Lung (tissue), 12 donors: ENCODE data around the gene LCE3D. TPM values are rescaled to one million over a fixed set of nuclear protein-coding genes. Genes with fewer than 3 reads are reported as not detected.
"Not testable (repeated sequence)": the region's sequence is repeated elsewhere in the genome, so short reads cannot be mapped to it uniquely, and the experiment has no call there.

ENCODE experiments used
- ATAC-seq: fragments of 200-7000 bp; cut with Tn5 transposase; one replicate; pipeline ENCODE4 v1.9.1; 2020; ENCODE audit warnings: moderate number of reproducible peaks; ENCODE audit not compliant: insufficient read depth, low FRiP score
- DNase-seq, 3 donors: peaks; one replicate each; pipeline ENCODE4 v3.0.0-alpha.2; 2013 to 2017
- H3K27ac ChIP-seq, 2 donors: one replicate each; pipeline ENCODE4 v1.5.1; 2013; ENCODE audit warnings: mild to moderate bottlenecking in 2 of 2, moderate library complexity in 2 of 2, control low read depth in 1 of 2, inconsistent platforms in 1 of 2, low read depth in 1 of 2, low read length in 1 of 2
- H3K27me3 ChIP-seq, 3 donors: one replicate each; pipeline ENCODE4 v1.5.1; 2013; ENCODE audit warnings: low read length in 2 of 3; ENCODE audit not compliant: control insufficient read depth in 3 of 3, insufficient read depth in 3 of 3
- H3K36me3 ChIP-seq, 4 donors: one replicate each; pipeline ENCODE4 v1.5.1; 2013; ENCODE audit warnings: low read length in 4 of 4, mild to moderate bottlenecking in 1 of 4, moderate library complexity in 1 of 4; ENCODE audit not compliant: control insufficient read depth in 4 of 4, insufficient read depth in 4 of 4
- H3K4me1 ChIP-seq, 5 donors: one replicate each; pipeline ENCODE4 v1.5.1; 2013; ENCODE audit warnings: low read length in 5 of 5, mild to moderate bottlenecking in 2 of 5, moderate library complexity in 1 of 5; ENCODE audit not compliant: control insufficient read depth in 5 of 5, insufficient read depth in 5 of 5
- H3K4me3 ChIP-seq: one replicate; pipeline ENCODE4 v1.5.1; 2013; ENCODE audit warnings: mild to moderate bottlenecking, control low read depth, moderate library complexity
- H3K9ac ChIP-seq, 2 donors: one replicate each; pipeline ENCODE4 v1.5.1; 2013; ENCODE audit warnings: low read length in 2 of 2, control low read depth in 1 of 2; ENCODE audit not compliant: insufficient read depth in 1 of 2
- H3K9me3 ChIP-seq, 4 donors: one replicate each; pipeline ENCODE4 v1.5.1; 2013; ENCODE audit warnings: low read length in 3 of 4, mild to moderate bottlenecking in 1 of 4, moderate library complexity in 1 of 4; ENCODE audit not compliant: control insufficient read depth in 4 of 4, insufficient read depth in 3 of 4
- WGBS, 2 donors: extraction: QIAGEN DNeasy Blood & Tissue Kit; methylation state at CpG; one replicate each; pipeline ENCODE4 v1.1.7; 2013; 5-methylcytosine and 5-hydroxymethylcytosine counted together
- polyA plus RNA-seq, 2 donors: library from polyadenylated mRNA; stranded (reverse); fragments of 200-250 nt; gene quantifications; one replicate each; pipeline ENCODE4 v1.2.1, GENCODE V29; 2013
- total RNA-seq, 2 donors: library from RNA; depleted of rRNA in 1 of 2; stranded (reverse); fragments of >200 nt in 1 of 2; gene quantifications; one replicate each; pipeline ENCODE4 v1.2.1, GENCODE V29; 2014 to 2021
- TF ChIP-seq, protein P1 (sequence below): IDR thresholded peaks from 2 replicates; pipeline ENCODE4 v1.5.1; 2012; ENCODE audit warnings: mild to moderate bottlenecking; ENCODE audit errors: control extremely low read depth, extremely low read depth
- donor health status: control.
- donor health status: control.
- donor health status: Bipolar disorder and iron deficiency.
- donor health status: healthy.
- donor health status: DM: yes; HTN: yes; CAD: no.

Gene LCE3D
- total and polyA plus RNA-seq, 4 donors: not detected

- H3K4me1 ChIP-seq: no peaks in the 10 kb centered on the region
- no peaks in the 10 kb centered on the region for H3K36me3 ChIP-seq
- TF ChIP-seq, protein P1, sequence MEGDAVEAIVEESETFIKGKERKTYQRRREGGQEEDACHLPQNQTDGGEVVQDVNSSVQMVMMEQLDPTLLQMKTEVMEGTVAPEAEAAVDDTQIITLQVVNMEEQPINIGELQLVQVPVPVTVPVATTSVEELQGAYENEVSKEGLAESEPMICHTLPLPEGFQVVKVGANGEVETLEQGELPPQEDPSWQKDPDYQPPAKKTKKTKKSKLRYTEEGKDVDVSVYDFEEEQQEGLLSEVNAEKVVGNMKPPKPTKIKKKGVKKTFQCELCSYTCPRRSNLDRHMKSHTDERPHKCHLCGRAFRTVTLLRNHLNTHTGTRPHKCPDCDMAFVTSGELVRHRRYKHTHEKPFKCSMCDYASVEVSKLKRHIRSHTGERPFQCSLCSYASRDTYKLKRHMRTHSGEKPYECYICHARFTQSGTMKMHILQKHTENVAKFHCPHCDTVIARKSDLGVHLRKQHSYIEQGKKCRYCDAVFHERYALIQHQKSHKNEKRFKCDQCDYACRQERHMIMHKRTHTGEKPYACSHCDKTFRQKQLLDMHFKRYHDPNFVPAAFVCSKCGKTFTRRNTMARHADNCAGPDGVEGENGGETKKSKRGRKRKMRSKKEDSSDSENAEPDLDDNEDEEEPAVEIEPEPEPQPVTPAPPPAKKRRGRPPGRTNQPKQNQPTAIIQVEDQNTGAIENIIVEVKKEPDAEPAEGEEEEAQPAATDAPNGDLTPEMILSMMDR: no peak
- H3K4me3 ChIP-seq: no peak overlapping the region
- no peaks in the 10 kb centered on the region for H3K27me3 ChIP-seq
- no peak for DNase-seq
- 70% methylated on average over 1 of the region's 1 CpG; no CpG with 5 or more reads in 1 of the 2 donors for WGBS, 2 donors
- no peak overlapping the region for H3K27ac ChIP-seq
- peaks cover 0 to under 1% (median 0%) of the 10 kb centered on the region in 4 donors for H3K9me3 ChIP-seq
- H3K9ac ChIP-seq: no peak overlapping the region
- ATAC-seq: no peak
Observed at GRCh38 chr1:152585586-152585985, 5.3 kb upstream of the LCE3D start.

DNA sequence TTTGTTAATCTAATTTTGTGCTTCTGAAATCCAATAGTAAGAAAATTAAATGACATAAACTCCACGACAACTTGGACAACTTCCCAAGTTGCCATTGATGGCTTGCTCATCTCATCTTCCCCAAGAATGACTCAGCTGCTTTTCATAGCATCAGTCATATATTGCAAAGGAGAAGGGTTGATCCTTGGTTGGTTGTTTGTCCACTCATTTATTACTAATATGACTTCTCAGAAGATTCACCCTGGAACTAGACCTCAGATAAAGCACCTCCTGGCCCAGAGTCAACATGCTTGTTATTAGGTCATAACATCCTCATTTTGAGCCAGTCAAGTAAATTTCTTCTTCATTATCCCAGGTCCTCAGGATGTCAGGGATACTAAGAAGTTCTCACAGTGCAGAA, 2.3 kb upstream of the LCE3D start:
- TF ChIP-seq, protein P1: no peak
- H3K27me3 ChIP-seq: no peaks in the 10 kb centered on the region
- H3K4me1 ChIP-seq: no peaks in the 10 kb centered on the region
- WGBS, 2 donors: 74 to 89% methylated on average over 1 of the region's 1 CpG
- H3K4me3 ChIP-seq: no peak overlapping the region
- no peak for ATAC-seq
- H3K27ac ChIP-seq: no peak overlapping the region
- peaks cover 0 to 5% (median 1%) of the 10 kb centered on the region in 4 donors for H3K9me3 ChIP-seq
- no peaks in the 10 kb centered on the region for H3K36me3 ChIP-seq
- no peak for DNase-seq
- H3K9ac ChIP-seq: no peak overlapping the region

DNA sequence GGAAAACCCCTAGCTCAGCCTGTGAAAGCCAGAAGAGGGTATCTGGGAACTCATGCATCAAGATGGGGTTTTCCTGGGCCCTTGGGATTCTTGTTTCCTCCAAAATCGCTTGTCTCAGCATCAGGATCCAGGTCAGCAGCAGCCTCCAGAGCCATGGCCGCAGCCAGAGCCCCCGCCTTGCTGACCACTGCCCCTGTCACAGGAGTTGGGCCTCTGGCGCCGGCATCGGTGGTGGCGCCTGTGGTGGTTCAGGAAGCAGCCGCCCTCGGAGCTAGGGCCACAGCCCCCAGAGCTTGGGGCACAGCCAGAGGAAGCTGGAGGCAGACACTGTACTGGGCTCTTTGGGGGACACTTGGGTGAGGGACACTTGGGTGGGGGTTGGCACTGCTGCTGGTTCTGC, 790 bp downstream of the LCE3D start:
- DNase-seq, H3K4me3 ChIP-seq, H3K27me3 ChIP-seq, H3K9ac ChIP-seq, ATAC-seq, H3K36me3 ChIP-seq, H3K4me1 ChIP-seq, H3K27ac ChIP-seq, H3K9me3 ChIP-seq: not testable (repeated sequence)
- 89 to 92% methylated on average over 8 to 9 of the region's 9 CpGs for WGBS, 2 donors

- TF ChIP-seq, protein P1: no peak
- Histone ChIP-seq H3K4me3 (no peak overlapping the region), H3K27me3 (no peaks in the 10 kb centered on the region), H3K9ac (no peak overlapping the region), H3K9me3 (peaks cover 0 to 5% (median 2%) of the 10 kb centered on the region in 4 donors), H3K36me3 (no peaks in the 10 kb centered on the region), H3K4me1 (no peaks in the 10 kb centered on the region), H3K27ac (no peak overlapping the region)
- DNase-seq (no peak), ATAC-seq (no peak)
- WGBS, 2 donors: 79 to 87% methylated on average over 2 of the region's 2 CpGs
Observed at GRCh38 chr1:152577168-152577567, 3.1 kb downstream of the LCE3D start.
